CD4-positive, alpha-beta T cell (primary cell): ENCODE measurements around the gene IQGAP2. TPM values are rescaled to one million over a fixed set of nuclear protein-coding genes. Genes with fewer than 3 reads are reported as not detected.
A peak's percentile ranks its signal among the peaks of the same experiment; 100 is the strongest.

Source experiments
- ATAC-seq: fragments of 200-7000 bp; cut with Tn5 transposase; one replicate; pipeline ENCODE4 v1.10.0; 2022; ENCODE audit warnings: mild to moderate bottlenecking; ENCODE audit not compliant: poor library complexity
- CTCF ChIA-PET: fragments of 350-600 bp; sonication (Branson Sonifier 250); formaldehyde crosslinking; loops from one replicate; lab custom pipeline; 2021; ENCODE audit warnings: antibody characterized with exemption, inconsistent platforms; lab: Charles Lee
- POLR2A ChIA-PET: fragments of 350-600 bp; sonication (Branson Sonifier 250); formaldehyde crosslinking; loops from one replicate; lab custom pipeline; 2021; ENCODE audit warnings: antibody characterized with exemption, inconsistent platforms; lab: Charles Lee
- DNase-seq, 14 experiments: peaks; one replicate each; pipeline ENCODE4 v3.0.0-alpha.2; 2013 to 2020; ENCODE audit warnings: mixed read lengths in 2 of 14
- H3K27ac ChIP-seq, 2 donors: one replicate each; pipeline versions ENCODE4 v1.5.1 to v1.7.0; 2013; ENCODE audit warnings: low read length in 2 of 2, low read depth in 1 of 2, mild to moderate bottlenecking in 1 of 2
- H3K27me3 ChIP-seq, 2 experiments: 1 replicate in 1 of 2; 2 replicates in 1 of 2; pipeline versions ENCODE4 v1.6.1 to v1.7.0; 2013; ENCODE audit warnings: low read length in 2 of 2, control low read depth in 1 of 2, mild to moderate bottlenecking in 1 of 2, moderate library complexity in 1 of 2; ENCODE audit not compliant: insufficient read depth in 2 of 2, control insufficient read depth in 1 of 2
- H3K36me3 ChIP-seq: one replicate; pipeline ENCODE4 v1.6.1; 2013; ENCODE audit warnings: low read length, control low read depth; ENCODE audit not compliant: insufficient read depth
- H3K4me1 ChIP-seq: one replicate; pipeline ENCODE4 v1.6.1; 2013; ENCODE audit warnings: low read length, control low read depth; ENCODE audit not compliant: insufficient read depth
- H3K4me3 ChIP-seq: one replicate; pipeline ENCODE4 v1.5.1; 2013; ENCODE audit warnings: mild to moderate bottlenecking, low read length, moderate library complexity
- H3K9me3 ChIP-seq, 2 experiments: 1 replicate in 1 of 2; 2 replicates in 1 of 2; pipeline versions ENCODE4 v1.6.1 to v1.7.0; 2013; ENCODE audit warnings: low read length in 2 of 2, mild to moderate bottlenecking in 2 of 2, control low read depth in 1 of 2, moderate library complexity in 1 of 2; ENCODE audit not compliant: control insufficient read depth in 1 of 2, insufficient read depth in 1 of 2
- H3K27ac Mint-ChIP-seq: one replicate; pipeline ENCODE4 v1.8.0; 2020; ENCODE audit warnings: mixed read lengths
- H3K27me3 Mint-ChIP-seq: one replicate; pipeline ENCODE4 v1.8.0; 2021; ENCODE audit warnings: mixed read lengths
- H3K36me3 Mint-ChIP-seq: one replicate; pipeline ENCODE4 v1.8.0; 2021; ENCODE audit warnings: low read depth, mixed read lengths
- H3K4me1 Mint-ChIP-seq: one replicate; pipeline ENCODE4 v1.8.0; 2021; ENCODE audit warnings: low read depth, mixed read lengths
- H3K4me3 Mint-ChIP-seq: one replicate; pipeline ENCODE4 v1.8.0; 2020; ENCODE audit warnings: mild to moderate bottlenecking, mixed read lengths
- H3K9me3 Mint-ChIP-seq: one replicate; pipeline ENCODE4 v1.8.0; 2020; ENCODE audit warnings: mixed read lengths
- intact Hi-C, 2 experiments: fragments of 100-400 bp; cut with DNase I in 1 of 2; cut with micrococcal nuclease in 1 of 2; formaldehyde crosslinking; loops; one replicate each; pipeline versions ENCODE4 v1.15.1 to v1.9.0; 2023 to 2025; cut with DNase I, micrococcal nuclease
- total RNA-seq, 174 experiments: library from RNA in 2 of 174; stranded (reverse) in 2 of 174; gene quantifications; one replicate each; pipeline ENCODE4 v1.2.3 and lab custom pipeline; 2021 to 2026
- TF ChIP-seq, protein P1 (sequence below): fragments of 200-600 bp; IDR thresholded peaks from one replicate; pipeline ENCODE4 v1.8.0; 2022; ENCODE audit warnings: antibody characterized with exemption, mild to moderate bottlenecking

The IQGAP2 gene
- total RNA-seq, 2 experiments from 2014 or later, result 58.8 TPM

DNA sequence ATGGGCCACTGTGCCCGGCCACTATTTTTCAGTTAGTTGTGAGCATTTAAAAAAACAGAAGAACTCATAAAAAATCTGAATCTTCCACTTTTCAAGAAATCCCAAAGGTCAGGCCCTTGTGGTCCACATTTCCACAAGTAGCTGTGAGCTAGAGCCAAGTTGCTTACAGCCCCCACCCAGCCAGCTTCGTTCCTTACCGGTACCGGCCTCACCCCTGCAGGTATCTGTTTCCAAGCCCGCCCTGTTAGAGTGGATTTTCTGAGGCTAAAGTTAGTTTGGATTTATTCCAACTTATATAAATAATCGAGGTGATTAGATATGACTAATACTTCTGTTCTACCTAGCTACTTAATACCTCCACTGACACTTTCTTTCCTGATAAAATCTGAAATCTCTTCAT lies 139.2 kb downstream of the IQGAP2 start:
- Mint-ChIP-seq H3K4me3 (peak overlapping the region; percentile 78), H3K9me3 (no peaks in the 10 kb centered on the region), H3K27me3 (no peaks in the 10 kb centered on the region), H3K27ac (peak overlapping the region; percentile 98), H3K36me3 (no peaks in the 10 kb centered on the region), H3K4me1 (peaks cover 81% of the 10 kb centered on the region)
- Histone ChIP-seq H3K36me3 (no peaks in the 10 kb centered on the region), H3K9me3 (no peaks in the 10 kb centered on the region), H3K4me1 (peaks cover 75% of the 10 kb centered on the region), H3K27me3 (no peaks in the 10 kb centered on the region), H3K4me3 (no peak overlapping the region), H3K27ac (peak overlapping the region; percentile 77 to 80)
- TF ChIP-seq, protein P1, sequence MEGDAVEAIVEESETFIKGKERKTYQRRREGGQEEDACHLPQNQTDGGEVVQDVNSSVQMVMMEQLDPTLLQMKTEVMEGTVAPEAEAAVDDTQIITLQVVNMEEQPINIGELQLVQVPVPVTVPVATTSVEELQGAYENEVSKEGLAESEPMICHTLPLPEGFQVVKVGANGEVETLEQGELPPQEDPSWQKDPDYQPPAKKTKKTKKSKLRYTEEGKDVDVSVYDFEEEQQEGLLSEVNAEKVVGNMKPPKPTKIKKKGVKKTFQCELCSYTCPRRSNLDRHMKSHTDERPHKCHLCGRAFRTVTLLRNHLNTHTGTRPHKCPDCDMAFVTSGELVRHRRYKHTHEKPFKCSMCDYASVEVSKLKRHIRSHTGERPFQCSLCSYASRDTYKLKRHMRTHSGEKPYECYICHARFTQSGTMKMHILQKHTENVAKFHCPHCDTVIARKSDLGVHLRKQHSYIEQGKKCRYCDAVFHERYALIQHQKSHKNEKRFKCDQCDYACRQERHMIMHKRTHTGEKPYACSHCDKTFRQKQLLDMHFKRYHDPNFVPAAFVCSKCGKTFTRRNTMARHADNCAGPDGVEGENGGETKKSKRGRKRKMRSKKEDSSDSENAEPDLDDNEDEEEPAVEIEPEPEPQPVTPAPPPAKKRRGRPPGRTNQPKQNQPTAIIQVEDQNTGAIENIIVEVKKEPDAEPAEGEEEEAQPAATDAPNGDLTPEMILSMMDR, result no peak
- ChIA-PET CTCF (interaction anchor here (0.7 to 3.3 kb wide), 6 partner anchors 29 to 137 kb away, joined by 3 to 75 read pairs (median 4); partner anchors contain the start of gene IQGAP2), POLR2A (interaction anchor here (0.5 to 3.8 kb wide), 17 partner anchors 13 to 288 kb away, joined by 3 to 136 read pairs (median 5); partner anchors contain the start of gene IQGAP2)
- DNase-seq (no peak), ATAC-seq (no peak)
- intact Hi-C loops, result loop anchor here (2.0 to 10.0 kb wide), 7 partner anchors 69 to 827 kb away; partner anchors contain the start of gene POC5 (in 2 of the 2)

DNA sequence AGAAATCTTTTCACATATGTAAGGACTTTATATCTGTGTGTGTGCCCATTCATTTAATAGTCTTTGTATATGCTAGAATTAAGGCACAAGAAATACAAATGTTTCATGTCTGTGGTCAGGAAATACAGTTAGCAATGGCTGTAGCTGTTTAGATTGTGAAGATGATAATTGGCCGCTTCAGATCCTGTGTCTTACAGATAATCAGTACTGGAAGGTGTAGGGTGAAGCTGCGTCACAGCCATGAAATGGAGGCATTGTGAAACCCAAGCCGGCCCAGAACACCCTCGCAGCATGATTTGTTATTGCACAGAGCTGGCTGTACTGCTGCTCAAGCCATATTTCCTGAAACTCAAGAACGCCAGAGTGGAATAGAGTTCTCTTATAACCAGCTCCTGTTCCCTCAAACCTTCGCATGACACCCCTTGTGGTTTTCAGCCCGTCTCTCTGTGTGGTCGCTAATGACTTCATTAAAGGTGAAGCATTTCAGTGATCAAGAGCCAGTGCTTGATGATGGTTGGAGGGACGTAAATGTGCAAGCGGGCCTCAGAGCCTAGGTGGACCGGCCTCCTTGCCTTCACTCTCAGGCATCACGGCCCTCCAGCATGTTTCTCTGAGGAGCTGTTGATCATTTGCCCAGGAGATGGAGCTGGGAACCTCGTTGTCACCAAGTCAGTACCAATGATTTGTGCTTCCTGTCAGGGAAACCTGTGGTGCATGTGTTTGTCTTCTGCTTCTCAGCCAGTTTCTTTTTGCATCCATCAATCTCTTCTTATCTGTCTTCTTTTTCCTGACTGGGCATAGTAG lies 140.0 kb downstream of the IQGAP2 start:
- H3K27ac Mint-ChIP-seq, result peak overlapping the region; percentile 98

More for the DNA sequence above, 140.0 kb downstream of the IQGAP2 start:
- Mint-ChIP-seq H3K36me3 (no peaks in the 10 kb centered on the region), H3K27me3 (no peaks in the 10 kb centered on the region), H3K9me3 (no peaks in the 10 kb centered on the region), H3K4me3 (peak overlapping the region; percentile 78), H3K4me1 (peaks cover 84% of the 10 kb centered on the region)
- Histone ChIP-seq H3K4me3 (peak overlapping the region; percentile 34), H3K27ac (peak overlapping the region; percentile 77 to 80), H3K4me1 (peaks cover 77% of the 10 kb centered on the region), H3K9me3 (no peaks in the 10 kb centered on the region), H3K36me3 (no peaks in the 10 kb centered on the region), H3K27me3 (no peaks in the 10 kb centered on the region)
- ChIA-PET POLR2A (interaction anchor here (0.5 to 3.8 kb wide), 28 partner anchors 10 to 487 kb away, joined by 3 to 136 read pairs (median 4); partner anchors contain the start of genes AGGF1 and IQGAP2), CTCF (interaction anchor here (0.7 to 3.3 kb wide), 12 partner anchors 28 to 368 kb away, joined by 3 to 75 read pairs (median 4); partner anchors contain the start of gene IQGAP2)
- intact Hi-C loops, result loop anchor here (2.0 to 10.0 kb wide), 7 partner anchors 70 to 828 kb away; partner anchors contain the start of gene POC5 (in 2 of the 2)
- ATAC-seq (peak; percentile 46), DNase-seq (peak; percentile 32 to 90 (median 58))
- TF ChIP-seq, protein P1, result no peak
